Measurements from ENCODE around the gene INTS12.

The INTS12 gene

DNA sequence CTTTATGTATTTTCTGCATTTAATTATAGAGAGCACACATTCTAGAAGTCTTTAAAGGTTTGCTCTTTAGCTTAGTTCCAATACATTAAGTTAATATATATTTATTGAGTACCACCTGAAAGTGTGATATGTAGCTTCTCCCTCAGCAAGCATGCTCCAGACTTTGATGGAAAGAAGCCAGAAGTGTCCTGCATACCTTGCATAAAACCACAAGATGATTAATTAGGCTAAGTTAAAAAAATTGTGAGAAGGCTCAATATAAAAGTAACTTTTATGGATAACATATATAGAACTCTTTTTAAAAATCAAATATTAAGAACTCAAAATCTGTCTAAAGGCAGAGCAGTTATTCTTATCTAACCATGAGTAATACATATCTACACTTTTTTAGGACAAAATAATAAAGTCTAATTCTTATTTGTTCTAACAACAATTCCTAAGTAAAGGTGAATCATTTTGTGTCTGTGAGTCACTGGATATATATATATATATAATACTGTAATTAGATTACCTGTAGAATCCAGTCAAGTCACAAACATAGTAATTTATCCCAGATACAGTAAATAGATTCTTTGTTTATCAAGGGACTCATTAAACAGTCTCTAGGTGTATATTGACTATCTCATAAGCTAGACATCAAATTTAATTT, 51.2 kb downstream of the INTS12 start:
- no peak overlapping the region for H3K9ac ChIP-seq (ENCODE audit: low read depth, low read length)

DNA sequence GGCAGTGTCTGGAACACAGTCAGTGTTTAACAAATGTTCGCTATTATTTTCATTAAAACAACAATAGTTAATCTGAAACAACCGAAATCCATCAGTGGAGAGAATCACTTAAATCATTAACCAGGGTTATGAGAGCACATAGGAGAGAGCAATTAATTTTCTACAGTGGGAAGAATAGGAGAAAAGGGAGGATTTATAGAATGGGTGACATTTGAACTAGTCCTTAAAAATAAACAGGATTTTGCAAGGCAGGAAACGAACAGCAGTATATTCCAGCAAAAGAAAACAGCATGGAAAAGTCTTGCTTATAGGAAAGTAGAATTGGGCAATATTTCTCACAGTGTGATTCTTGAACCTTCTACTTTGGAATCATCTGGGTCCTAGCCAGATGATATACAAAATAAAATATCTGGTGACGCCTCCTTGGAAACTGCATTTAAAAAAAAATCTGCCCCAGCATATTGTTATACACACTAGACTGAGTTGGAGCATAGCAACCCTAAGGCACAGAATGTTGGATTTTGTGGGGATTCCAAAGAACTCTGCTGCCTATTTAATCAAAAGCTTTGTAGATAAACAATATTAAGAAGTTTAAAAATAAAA, 56.1 kb downstream of the INTS12 start:
- Histone ChIP-seq H3K27me3 (ENCODE audit: control insufficient read depth, insufficient read depth, low read length) (no peaks in the 10 kb centered on the region), H3K9ac (ENCODE audit: low read depth, low read length) (no peak overlapping the region), H3K4me1 (ENCODE audit: control insufficient read depth, insufficient read depth, low read length) (no peaks in the 10 kb centered on the region), H3K4me3 (ENCODE audit: low read depth, low read length) (no peak overlapping the region), H3K27ac (ENCODE audit: low read depth, low read length) (no peak overlapping the region), H3K9me3 (ENCODE audit: control insufficient read depth, insufficient read depth, low read length) (no peaks in the 10 kb centered on the region), H3K36me3 (ENCODE audit: control insufficient read depth, insufficient read depth, low read length) (no peaks in the 10 kb centered on the region)

More for the DNA sequence above, 51.2 kb downstream of the INTS12 start:
- H3K36me3 ChIP-seq (ENCODE audit: control insufficient read depth, insufficient read depth, low read length): no peaks in the 10 kb centered on the region
- H3K9me3 ChIP-seq (ENCODE audit: control insufficient read depth, insufficient read depth, low read length): no peaks in the 10 kb centered on the region
- no peaks in the 10 kb centered on the region for H3K4me1 ChIP-seq (ENCODE audit: control insufficient read depth, insufficient read depth, low read length)
- no peaks in the 10 kb centered on the region for H3K27me3 ChIP-seq (ENCODE audit: control insufficient read depth, insufficient read depth, low read length)
- H3K27ac ChIP-seq (ENCODE audit: low read depth, low read length): no peak overlapping the region
- H3K4me3 ChIP-seq (ENCODE audit: low read depth, low read length): no peak overlapping the region

- no peak overlapping the region for H3K9ac ChIP-seq (ENCODE audit: low read depth, low read length)
- no peaks in the 10 kb centered on the region for H3K36me3 ChIP-seq (ENCODE audit: control insufficient read depth, insufficient read depth, low read length)
These were observed 56.6 kb downstream of the INTS12 start for GRCh38 chr4:105651884-105652283.

DNA sequence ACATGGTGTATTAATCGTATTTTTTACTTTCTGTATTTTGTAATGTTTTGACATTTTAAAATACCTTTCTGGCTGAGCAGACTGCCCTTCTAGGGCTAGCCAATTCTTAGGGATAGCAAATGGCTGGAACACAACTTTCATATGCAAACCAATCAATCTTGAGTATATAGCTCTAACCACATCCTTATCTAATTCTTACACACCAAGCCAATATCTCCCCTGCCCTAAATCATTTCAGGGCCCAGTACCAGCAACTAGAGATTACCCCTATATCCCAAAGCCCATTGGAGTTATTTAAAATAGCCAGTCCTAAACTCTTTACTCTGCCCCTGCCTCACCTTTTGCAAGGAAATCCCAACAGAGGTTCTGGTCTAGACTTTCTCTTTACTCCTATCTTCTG, 58.3 kb downstream of the INTS12 start:
- Histone ChIP-seq H3K4me3 (ENCODE audit: low read depth, low read length) (no peak overlapping the region), H3K27ac (ENCODE audit: low read depth, low read length) (no peak overlapping the region), H3K4me1 (ENCODE audit: control insufficient read depth, insufficient read depth, low read length) (no peaks in the 10 kb centered on the region), H3K9me3 (ENCODE audit: control insufficient read depth, insufficient read depth, low read length) (no peaks in the 10 kb centered on the region), H3K9ac (ENCODE audit: low read depth, low read length) (no peak overlapping the region), H3K36me3 (ENCODE audit: control insufficient read depth, insufficient read depth, low read length) (no peaks in the 10 kb centered on the region), H3K27me3 (ENCODE audit: control insufficient read depth, insufficient read depth, low read length) (no peaks in the 10 kb centered on the region)

More at GRCh38 chr4:105651884-105652283, 56.6 kb downstream of the INTS12 start:
- H3K27ac ChIP-seq (ENCODE audit: low read depth, low read length): no peak overlapping the region
- no peaks in the 10 kb centered on the region for H3K27me3 ChIP-seq (ENCODE audit: control insufficient read depth, insufficient read depth, low read length)
- H3K4me1 ChIP-seq (ENCODE audit: control insufficient read depth, insufficient read depth, low read length): no peaks in the 10 kb centered on the region
- H3K4me3 ChIP-seq (ENCODE audit: low read depth, low read length): no peak overlapping the region
- no peaks in the 10 kb centered on the region for H3K9me3 ChIP-seq (ENCODE audit: control insufficient read depth, insufficient read depth, low read length)

DNA sequence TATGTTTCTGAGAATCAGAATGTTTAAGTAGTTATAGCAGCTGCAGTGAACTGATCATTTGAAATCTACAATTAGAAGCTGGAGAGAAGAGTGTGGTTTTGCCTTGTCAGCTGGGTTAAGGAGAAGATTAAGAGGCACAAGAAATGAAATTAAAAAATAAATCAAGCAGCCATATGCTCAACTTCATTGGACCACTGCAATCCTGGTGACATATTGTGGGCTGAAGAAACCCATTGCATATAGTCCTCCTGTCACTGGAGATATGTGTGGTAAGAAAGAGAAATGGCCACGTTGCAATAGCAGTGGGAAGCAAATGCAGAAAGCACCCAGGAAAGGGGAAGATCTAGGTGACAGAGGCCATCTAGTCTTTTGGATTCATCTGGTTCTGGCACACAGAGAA, 63.0 kb downstream of the INTS12 start:
- H3K4me3 ChIP-seq (ENCODE audit: low read depth, low read length): no peak overlapping the region
- no peak overlapping the region for H3K9ac ChIP-seq (ENCODE audit: low read depth, low read length)
- H3K9me3 ChIP-seq (ENCODE audit: control insufficient read depth, insufficient read depth, low read length): no peaks in the 10 kb centered on the region
- no peaks in the 10 kb centered on the region for H3K4me1 ChIP-seq (ENCODE audit: control insufficient read depth, insufficient read depth, low read length)
- H3K27me3 ChIP-seq (ENCODE audit: control insufficient read depth, insufficient read depth, low read length): no peaks in the 10 kb centered on the region
- H3K27ac ChIP-seq (ENCODE audit: low read depth, low read length): no peak overlapping the region
- no peaks in the 10 kb centered on the region for H3K36me3 ChIP-seq (ENCODE audit: control insufficient read depth, insufficient read depth, low read length)

DNA sequence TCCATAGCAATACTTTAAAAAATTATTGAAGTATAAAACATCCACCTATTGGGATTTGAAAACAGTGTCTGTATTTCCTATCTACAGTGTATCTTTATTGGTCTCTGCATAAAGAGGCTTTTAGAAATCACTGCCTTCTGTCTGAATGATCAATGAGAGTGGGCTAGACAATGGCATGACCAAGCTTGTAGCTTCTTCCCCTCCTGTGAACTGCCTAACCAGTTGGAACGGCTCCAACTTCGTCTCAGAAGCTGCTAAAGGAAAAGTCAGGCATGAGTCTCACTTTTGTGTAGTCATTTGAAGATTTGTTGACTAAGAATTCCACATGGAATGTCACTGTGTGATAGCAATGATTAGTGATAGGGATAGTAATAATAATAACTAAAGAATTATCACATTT, 64.2 kb downstream of the INTS12 start:
- Histone ChIP-seq H3K9me3 (ENCODE audit: control insufficient read depth, insufficient read depth, low read length) (no peaks in the 10 kb centered on the region), H3K9ac (ENCODE audit: low read depth, low read length) (no peak overlapping the region), H3K27me3 (ENCODE audit: control insufficient read depth, insufficient read depth, low read length) (no peaks in the 10 kb centered on the region), H3K36me3 (ENCODE audit: control insufficient read depth, insufficient read depth, low read length) (no peaks in the 10 kb centered on the region), H3K27ac (ENCODE audit: low read depth, low read length) (no peak overlapping the region), H3K4me3 (ENCODE audit: low read depth, low read length) (no peak overlapping the region), H3K4me1 (ENCODE audit: control insufficient read depth, insufficient read depth, low read length) (no peaks in the 10 kb centered on the region)

- no peaks in the 10 kb centered on the region for H3K27me3 ChIP-seq (ENCODE audit: control insufficient read depth, insufficient read depth, low read length)
- no peaks in the 10 kb centered on the region for H3K36me3 ChIP-seq (ENCODE audit: control insufficient read depth, insufficient read depth, low read length)
- no peaks in the 10 kb centered on the region for H3K9me3 ChIP-seq (ENCODE audit: control insufficient read depth, insufficient read depth, low read length)
- no peak overlapping the region for H3K4me3 ChIP-seq (ENCODE audit: low read depth, low read length)
- no peak overlapping the region for H3K9ac ChIP-seq (ENCODE audit: low read depth, low read length)
- peaks cover 7% of the 10 kb centered on the region for H3K4me1 ChIP-seq (ENCODE audit: control insufficient read depth, insufficient read depth, low read length)
- H3K27ac ChIP-seq (ENCODE audit: low read depth, low read length): no peak overlapping the region
These were observed 66.6 kb downstream of the INTS12 start for GRCh38 chr4:105641845-105642244.

- Histone ChIP-seq H3K9ac (ENCODE audit: low read depth, low read length) (no peak overlapping the region), H3K4me3 (ENCODE audit: low read depth, low read length) (no peak overlapping the region), H3K27ac (ENCODE audit: low read depth, low read length) (no peak overlapping the region)
These were observed 70.9 kb downstream of the INTS12 start for GRCh38 chr4:105637408-105638176.

DNA sequence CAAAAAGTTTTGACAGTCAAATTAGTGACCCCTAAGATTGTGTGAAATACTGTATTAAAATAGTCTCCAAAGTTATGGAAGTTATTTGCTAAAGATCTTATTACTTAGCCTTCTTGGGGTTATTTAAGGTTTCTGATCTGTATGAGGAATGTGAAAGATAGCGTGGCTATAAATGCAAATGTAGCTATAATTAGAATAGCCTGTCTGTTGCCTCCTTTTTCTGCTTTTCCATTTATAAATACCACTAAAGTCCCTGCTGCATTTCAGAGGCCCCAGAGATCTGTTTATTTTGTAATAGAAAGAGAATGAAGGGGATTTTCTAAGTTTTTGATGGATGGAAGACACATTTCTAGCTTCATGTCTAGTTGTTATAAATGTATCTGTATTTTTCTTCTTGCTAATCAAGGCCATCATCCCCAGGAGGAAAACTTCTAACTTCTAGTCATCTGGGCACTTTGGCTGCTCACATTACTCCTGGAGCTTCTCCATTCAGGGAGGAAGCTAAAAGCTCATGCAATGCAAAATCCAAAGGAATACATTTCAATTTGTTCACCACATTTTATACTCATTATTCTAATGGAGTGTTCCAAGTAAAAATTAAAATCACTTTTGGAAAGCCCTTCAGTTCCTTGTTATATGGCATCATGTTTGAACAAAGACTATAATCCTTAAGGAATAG, 73.9 kb downstream of the INTS12 start:
- no peak overlapping the region for H3K27ac ChIP-seq (ENCODE audit: low read depth, low read length)
- H3K4me1 ChIP-seq (ENCODE audit: control insufficient read depth, insufficient read depth, low read length): peaks cover 7% of the 10 kb centered on the region
- H3K9ac ChIP-seq (ENCODE audit: low read depth, low read length): no peak overlapping the region
- H3K36me3 ChIP-seq (ENCODE audit: control insufficient read depth, insufficient read depth, low read length): no peaks in the 10 kb centered on the region
- H3K27me3 ChIP-seq (ENCODE audit: control insufficient read depth, insufficient read depth, low read length): no peaks in the 10 kb centered on the region
- H3K9me3 ChIP-seq (ENCODE audit: control insufficient read depth, insufficient read depth, low read length): no peaks in the 10 kb centered on the region
- H3K4me3 ChIP-seq (ENCODE audit: low read depth, low read length): no peak overlapping the region

More at GRCh38 chr4:105637408-105638176, 70.9 kb downstream of the INTS12 start:
- Histone ChIP-seq H3K4me1 (ENCODE audit: control insufficient read depth, insufficient read depth, low read length) (peaks cover 7% of the 10 kb centered on the region), H3K27me3 (ENCODE audit: control insufficient read depth, insufficient read depth, low read length) (no peaks in the 10 kb centered on the region), H3K9me3 (ENCODE audit: control insufficient read depth, insufficient read depth, low read length) (no peaks in the 10 kb centered on the region), H3K36me3 (ENCODE audit: control insufficient read depth, insufficient read depth, low read length) (no peaks in the 10 kb centered on the region)

DNA sequence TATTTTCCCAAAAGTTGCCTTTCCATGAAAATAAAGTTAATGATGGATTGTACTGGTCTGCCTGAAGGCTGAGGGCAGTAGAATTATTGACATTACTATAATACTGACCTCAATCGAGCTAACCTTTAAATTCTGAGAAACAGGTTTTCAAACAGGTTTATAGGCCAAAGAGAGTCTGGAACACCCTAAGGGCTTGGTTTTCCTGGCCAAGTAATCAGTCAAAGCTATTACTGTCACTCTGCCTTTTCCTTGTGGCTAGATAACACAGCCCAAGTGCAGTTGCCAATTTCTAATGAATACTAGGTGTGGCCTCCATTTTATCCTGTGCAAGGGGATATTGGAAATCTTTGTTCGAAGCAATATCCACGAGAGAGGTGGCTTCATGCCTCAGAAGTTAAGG, 75.2 kb downstream of the INTS12 start:
- no peaks in the 10 kb centered on the region for H3K27me3 ChIP-seq (ENCODE audit: control insufficient read depth, insufficient read depth, low read length)
- no peaks in the 10 kb centered on the region for H3K9me3 ChIP-seq (ENCODE audit: control insufficient read depth, insufficient read depth, low read length)
- no peak overlapping the region for H3K9ac ChIP-seq (ENCODE audit: low read depth, low read length)
- H3K36me3 ChIP-seq (ENCODE audit: control insufficient read depth, insufficient read depth, low read length): no peaks in the 10 kb centered on the region
- H3K27ac ChIP-seq (ENCODE audit: low read depth, low read length): no peak overlapping the region
- H3K4me1 ChIP-seq (ENCODE audit: control insufficient read depth, insufficient read depth, low read length): peaks cover 7% of the 10 kb centered on the region
- no peak overlapping the region for H3K4me3 ChIP-seq (ENCODE audit: low read depth, low read length)
